TTC549 (cell line): Measurements from ENCODE around the gene ZNF791.
A peak's percentile ranks its signal among the peaks of the same experiment; 100 is the strongest.
"Not testable (repeated sequence)": the region's sequence is repeated elsewhere in the genome, so short reads cannot be mapped to it uniquely, and the experiment has no call there.

ENCODE experiments used
- FAIRE-seq: peaks from 2 replicates; lab custom pipeline; 2012; peaks lifted over from hg19 to GRCh38; lab: Jason Lieb, UNC

ZNF791 gene

GRCh38 chr19:12668346-12668745, 57.6 kb downstream of the ZNF791 start:
- FAIRE-seq: no peak

DNA sequence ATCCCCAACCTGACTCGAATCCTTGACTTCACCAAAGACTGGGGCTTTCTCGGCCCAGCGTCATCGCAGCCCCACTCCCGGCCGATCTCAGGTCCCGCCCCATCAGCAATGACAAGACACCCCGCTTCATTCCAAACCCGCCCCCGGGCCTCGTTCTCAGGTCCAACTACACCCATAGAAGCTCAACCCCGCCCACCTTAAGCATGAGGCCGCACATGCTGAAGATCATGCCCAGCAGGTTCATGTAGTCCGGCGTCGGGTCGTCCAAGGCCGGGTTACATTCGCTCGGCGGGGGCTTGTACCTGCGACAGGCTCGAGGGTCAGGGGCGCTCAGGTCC, 58.2 kb downstream of the ZNF791 start:
- FAIRE-seq: no peak

DNA sequence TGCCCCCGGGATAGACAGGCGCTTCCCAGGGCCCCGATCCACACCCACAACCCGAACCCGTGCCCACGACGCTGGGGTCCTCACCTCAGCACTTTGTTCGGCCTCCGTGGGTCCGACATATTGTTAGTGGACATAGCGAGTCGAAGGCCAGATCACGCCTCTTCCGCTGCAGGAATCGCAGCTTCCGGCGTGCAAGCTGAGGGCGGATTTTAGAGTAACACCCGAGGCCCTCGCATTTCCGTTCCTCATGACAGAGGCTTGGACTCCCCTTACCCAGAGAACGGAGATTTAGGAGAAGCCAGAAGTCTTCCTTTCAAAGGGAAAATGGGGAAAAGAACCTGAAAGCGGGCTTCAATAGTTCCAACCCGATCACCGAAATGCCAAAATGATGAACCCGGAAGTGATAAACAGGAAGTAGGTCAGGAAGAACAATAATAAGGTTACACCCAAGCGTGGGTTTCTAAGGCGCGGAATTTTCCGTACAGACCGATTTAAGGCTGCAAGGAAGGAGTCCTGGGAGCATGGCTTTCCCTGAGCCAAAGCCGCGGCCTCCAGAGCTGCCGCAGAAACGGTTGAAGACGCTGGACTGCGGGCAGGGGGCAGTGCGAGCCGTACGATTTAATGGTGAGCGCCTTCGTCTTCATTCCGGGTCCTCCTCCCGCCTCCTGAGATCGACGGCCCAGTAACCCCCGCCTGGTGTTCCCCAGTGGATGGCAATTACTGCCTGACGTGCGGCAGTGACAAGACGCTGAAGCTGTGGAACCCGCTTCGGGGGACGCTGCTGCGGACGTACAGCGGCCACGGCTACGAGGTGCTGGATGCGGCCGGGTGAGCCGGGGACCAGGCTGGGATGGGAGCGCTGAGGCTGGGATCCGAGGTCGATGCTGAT, 58.8 kb downstream of the ZNF791 start:
- FAIRE-seq: no peak

DNA sequence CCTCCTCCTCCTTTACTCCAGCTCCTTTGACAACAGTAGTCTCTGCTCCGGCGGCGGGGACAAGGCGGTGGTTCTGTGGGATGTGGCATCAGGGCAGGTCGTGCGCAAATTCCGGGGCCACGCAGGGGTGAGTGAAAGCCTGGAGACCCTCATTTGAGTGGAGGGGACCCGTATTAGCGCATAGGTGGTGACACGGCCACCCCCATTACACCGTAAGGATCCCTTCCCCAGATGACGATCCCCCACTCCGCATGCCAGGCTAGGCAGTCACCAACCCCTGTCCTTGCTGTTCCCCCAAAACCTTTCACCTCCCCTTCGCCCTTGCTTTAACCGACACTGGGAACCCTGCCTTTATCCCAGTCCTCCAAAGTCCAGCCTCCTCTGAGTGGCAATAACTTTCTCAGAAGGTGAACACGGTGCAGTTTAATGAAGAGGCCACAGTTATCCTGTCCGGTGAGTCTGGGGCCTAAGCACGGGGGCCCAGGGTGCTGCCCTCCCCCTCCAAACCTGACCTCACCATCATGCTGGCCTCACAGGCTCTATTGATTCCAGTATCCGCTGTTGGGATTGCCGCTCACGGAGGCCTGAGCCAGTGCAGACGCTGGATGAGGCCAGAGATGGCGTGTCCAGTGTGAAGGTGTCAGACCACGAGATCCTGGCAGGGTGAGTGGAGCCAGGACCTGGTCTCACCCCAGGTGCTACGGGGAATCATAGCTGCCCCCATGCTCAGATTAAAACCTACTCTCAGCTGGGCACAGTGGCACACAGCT, 59.6 kb downstream of the ZNF791 start:
- no peak for FAIRE-seq

DNA sequence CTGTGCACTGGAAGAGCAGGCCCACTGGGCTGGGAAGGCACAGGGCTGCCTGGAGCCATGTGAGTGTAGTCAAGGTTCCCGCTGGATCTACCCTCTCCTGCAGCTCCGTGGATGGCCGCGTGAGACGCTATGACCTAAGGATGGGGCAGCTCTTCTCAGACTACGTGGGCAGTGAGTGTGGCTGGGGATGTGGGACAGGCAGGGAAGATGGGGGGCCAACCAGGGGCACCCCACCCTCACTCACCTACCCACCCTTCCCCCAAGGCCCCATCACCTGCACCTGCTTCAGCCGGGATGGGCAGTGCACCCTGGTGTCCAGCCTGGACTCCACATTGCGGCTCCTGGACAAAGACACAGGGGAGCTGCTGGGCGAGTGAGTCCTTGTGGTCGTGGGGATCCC, 62.0 kb downstream of the ZNF791 start:
- FAIRE-seq: no peak

DNA sequence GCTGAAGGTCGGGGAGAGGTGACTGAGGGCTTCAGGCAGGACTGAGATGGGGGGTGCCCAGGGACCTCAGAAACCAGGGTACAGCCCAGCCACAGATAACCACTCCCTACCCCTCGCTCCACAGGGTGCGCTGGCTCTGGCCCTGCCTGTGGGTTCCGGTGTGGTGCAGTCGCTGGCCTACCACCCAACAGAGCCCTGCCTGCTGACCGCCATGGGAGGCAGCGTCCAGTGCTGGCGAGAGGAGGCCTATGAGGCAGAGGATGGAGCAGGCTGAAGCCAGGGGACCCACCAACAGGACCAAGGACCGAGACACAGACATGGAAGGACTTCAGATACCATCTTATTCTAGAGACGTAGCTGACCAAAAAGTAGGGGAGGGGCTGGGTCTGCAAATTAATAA, 64.7 kb downstream of the ZNF791 start:
- FAIRE-seq: no peak

GRCh38 chr19:12675940-12676339, 65.2 kb downstream of the ZNF791 start:
- FAIRE-seq: no peak

- no peak for FAIRE-seq
These were observed 65.7 kb downstream of the ZNF791 start for GRCh38 chr19:12676384-12676792.

- no peak for FAIRE-seq
These were observed 66.2 kb downstream of the ZNF791 start for GRCh38 chr19:12676928-12677327.

DNA sequence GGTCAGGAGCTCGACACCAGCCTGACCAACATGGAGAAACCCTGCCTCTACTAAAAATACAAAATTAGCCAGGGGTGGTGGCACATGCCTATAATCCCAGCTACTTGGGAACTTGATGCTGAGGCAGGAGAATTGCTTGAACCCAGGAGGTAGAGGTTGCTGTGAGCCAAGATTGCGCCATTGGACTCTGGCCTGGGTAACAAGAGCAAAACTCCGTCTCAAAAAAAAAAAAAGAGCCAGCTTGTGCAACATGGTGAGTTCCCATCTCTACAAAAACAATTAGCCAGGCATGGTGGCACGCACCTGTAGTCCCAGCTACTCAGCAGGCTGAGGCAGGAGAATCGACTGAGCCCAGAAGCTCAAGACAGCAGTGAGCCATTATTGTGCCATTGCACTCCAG, 67.3 kb downstream of the ZNF791 start:
- not testable (repeated sequence) for FAIRE-seq

- FAIRE-seq: no peak
These were observed 69.3 kb downstream of the ZNF791 start for GRCh38 chr19:12680034-12680433.

- peak; percentile 97 for FAIRE-seq
These were observed 70.6 kb downstream of the ZNF791 start, which contains the start of gene DHPS for GRCh38 chr19:12681074-12681987. Gene DHPS (minus strand): TSS chr19:12681880. CDS start chr19:12681766, 114 bp downstream.
